ENCODE results near the gene RNF217. TPM values are rescaled to one million over a fixed set of nuclear protein-coding genes. Genes with fewer than 3 reads are reported as not detected.

Gene RNF217
- total and polyA plus RNA-seq, 10 donors: 0.89 to 17.1 (median 10.0) TPM

- H3K9me3 ChIP-seq: no peaks in the 10 kb centered on the region
- peak overlapping the region; percentile 49 to 83 (median 60) for H3K4me3 ChIP-seq
- H3K27me3 ChIP-seq (replicated peaks in 1 of 7): peaks cover 0 to 21% (median 5%) of the 10 kb centered on the region in 7 donors
- intact Hi-C loops (cut with DNase I; ENCODE audit: low total_unique reads): no loop called here
- peak; percentile 85 for DNase-seq
- 1 to 3% (median 2%) methylated on average over 26 to 65 of the region's 65 CpGs for WGBS, 5 donors
- TF ChIP-seq POLR2A (IDR thresholded peaks at IDR 0.05): no peak
- TF ChIP-seq, protein P1, sequence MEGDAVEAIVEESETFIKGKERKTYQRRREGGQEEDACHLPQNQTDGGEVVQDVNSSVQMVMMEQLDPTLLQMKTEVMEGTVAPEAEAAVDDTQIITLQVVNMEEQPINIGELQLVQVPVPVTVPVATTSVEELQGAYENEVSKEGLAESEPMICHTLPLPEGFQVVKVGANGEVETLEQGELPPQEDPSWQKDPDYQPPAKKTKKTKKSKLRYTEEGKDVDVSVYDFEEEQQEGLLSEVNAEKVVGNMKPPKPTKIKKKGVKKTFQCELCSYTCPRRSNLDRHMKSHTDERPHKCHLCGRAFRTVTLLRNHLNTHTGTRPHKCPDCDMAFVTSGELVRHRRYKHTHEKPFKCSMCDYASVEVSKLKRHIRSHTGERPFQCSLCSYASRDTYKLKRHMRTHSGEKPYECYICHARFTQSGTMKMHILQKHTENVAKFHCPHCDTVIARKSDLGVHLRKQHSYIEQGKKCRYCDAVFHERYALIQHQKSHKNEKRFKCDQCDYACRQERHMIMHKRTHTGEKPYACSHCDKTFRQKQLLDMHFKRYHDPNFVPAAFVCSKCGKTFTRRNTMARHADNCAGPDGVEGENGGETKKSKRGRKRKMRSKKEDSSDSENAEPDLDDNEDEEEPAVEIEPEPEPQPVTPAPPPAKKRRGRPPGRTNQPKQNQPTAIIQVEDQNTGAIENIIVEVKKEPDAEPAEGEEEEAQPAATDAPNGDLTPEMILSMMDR (IDR thresholded peaks at IDR 0.05 in 8 of 11, conservative IDR thresholded peaks at IDR 0.05 in 3 of 11): peak in 1 of 11 experiments; percentile 12
- TF ChIP-seq POLR2AphosphoS5 (IDR thresholded peaks at IDR 0.05): peak in 2 of 3 donors; percentile 33 to 35
- peaks cover 0 to 1% (median 0%) of the 10 kb centered on the region in 6 donors for H3K36me3 ChIP-seq
- peaks cover 0 to 56% (median 29%) of the 10 kb centered on the region in 6 donors for H3K4me1 ChIP-seq
- H3K27ac ChIP-seq: peak overlapping the region; percentile 49 to 91 (median 85)
Observed at GRCh38 chr6:124962639-124963415, 590 bp downstream of the RNF217 start.

DNA sequence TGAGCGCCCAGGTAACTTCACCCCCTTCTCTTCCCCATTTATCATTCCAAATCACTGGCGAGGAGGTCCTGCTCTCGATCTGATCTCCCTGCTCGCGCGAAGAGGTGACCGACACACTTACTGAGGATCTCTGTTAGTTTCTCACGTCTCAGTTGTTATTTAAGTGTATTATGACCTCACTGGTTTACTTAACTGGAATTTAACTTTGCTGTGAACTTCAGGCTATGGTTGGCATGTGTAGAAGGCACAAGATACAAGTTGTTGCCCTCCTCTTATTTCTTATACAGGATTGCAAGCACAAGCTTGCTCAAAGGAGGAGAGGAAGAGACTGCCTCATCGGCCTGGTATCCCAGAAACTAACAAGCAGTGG lies 1.2 kb downstream of the RNF217 start:
- Histone ChIP-seq H3K4me1 (peaks cover 0 to 56% (median 29%) of the 10 kb centered on the region in 6 donors), H3K27me3 (replicated peaks in 1 of 7) (peaks cover 0 to 21% (median 5%) of the 10 kb centered on the region in 7 donors), H3K4me3 (peak overlapping the region; percentile 49 to 83 (median 60)), H3K9me3 (no peaks in the 10 kb centered on the region), H3K27ac (peak overlapping the region; percentile 49 to 91 (median 85)), H3K36me3 (peaks cover 0 to 7% (median 0%) of the 10 kb centered on the region in 6 donors)
- TF ChIP-seq POLR2A (IDR thresholded peaks at IDR 0.05) (no peak), POLR2AphosphoS5 (IDR thresholded peaks at IDR 0.05) (no peak)
- TF ChIP-seq, protein P1 (IDR thresholded peaks at IDR 0.05 in 8 of 11, conservative IDR thresholded peaks at IDR 0.05 in 3 of 11): no peak
- intact Hi-C loops (cut with DNase I; ENCODE audit: low total_unique reads): no loop called here
- 5 to 13% (median 9%) methylated on average over 9 of the region's 9 CpGs for WGBS, 5 donors
- DNase-seq: no peak

DNA sequence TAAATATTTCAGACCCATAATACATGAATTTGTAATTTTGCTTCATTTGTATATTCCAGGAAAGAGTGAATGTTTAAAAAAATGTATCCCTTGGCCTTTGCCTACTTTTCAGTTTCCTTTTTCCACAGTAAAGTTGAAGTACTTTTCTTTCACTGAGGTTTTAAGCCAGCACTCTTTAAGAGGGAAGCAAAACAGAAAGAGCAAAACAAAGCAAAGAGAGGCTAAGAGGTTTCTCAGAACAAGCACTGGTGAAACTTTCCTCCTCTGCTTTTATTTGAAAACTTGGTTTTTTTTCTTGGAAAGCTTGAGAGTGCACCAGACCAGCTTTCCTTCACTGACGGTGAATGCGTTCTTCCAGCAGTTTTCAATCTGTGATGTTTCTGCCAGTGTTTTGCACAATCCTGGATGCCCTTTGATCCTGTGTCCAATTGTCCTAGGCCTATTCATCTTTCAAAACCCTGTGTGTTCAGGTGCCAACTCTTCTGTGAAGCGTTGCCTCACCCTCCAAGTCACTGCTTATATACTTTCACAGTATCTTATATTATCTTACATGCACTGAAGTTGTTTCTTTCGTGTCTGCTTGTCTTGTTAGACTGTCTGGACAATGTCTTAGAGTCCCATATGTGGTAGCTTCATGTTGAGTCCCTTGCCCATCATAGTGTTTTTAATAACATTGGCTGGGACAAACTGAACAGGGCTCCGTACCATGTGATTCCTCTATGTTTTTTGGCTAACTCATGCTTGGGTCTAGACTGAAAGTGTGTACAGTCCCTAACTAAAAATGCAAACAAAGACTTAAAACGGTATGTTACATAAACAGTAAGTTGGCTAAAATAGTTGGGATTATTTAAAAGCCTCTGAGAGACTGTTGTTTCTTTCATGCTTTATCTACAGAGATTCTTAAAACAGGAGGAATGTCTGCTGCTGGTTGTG lies 1.9 kb downstream of the RNF217 start:
- TF ChIP-seq, protein P1 (IDR thresholded peaks at IDR 0.05 in 8 of 11, conservative IDR thresholded peaks at IDR 0.05 in 3 of 11): no peak
- TF ChIP-seq POLR2AphosphoS5 (IDR thresholded peaks at IDR 0.05) (no peak), POLR2A (IDR thresholded peaks at IDR 0.05) (no peak)
- Histone ChIP-seq H3K27me3 (replicated peaks in 1 of 7) (peaks cover 0 to 21% (median 5%) of the 10 kb centered on the region in 7 donors), H3K4me1 (peaks cover 0 to 56% (median 29%) of the 10 kb centered on the region in 6 donors), H3K36me3 (peaks cover 0 to 8% (median 0%) of the 10 kb centered on the region in 6 donors), H3K9me3 (no peaks in the 10 kb centered on the region), H3K27ac (peak overlapping the region; percentile 23 to 91 (median 85)), H3K4me3 (peak overlapping the region; percentile 49 to 83 (median 60))
- intact Hi-C loops (cut with DNase I; ENCODE audit: low total_unique reads): no loop called here
- 22 to 40% (median 26%) methylated on average over 6 of the region's 6 CpGs for WGBS, 5 donors
- DNase-seq: no peak
